ENCODE measurements around the gene IL3RA.
"Not testable (repeated sequence)": the region's sequence is repeated elsewhere in the genome, so short reads cannot be mapped to it uniquely, and the experiment has no call there.

The IL3RA gene

GRCh38 chrX:1300449-1300848, 36.1 kb upstream of the IL3RA start:
- no peak overlapping the region for H3K4me3 ChIP-seq (ENCODE audit: low read depth, low read length)
- ChIA-PET POLR2A (no interaction called here), CTCF (no interaction called here)
- no peak for TF ChIP-seq CTCF (IDR thresholded peaks at IDR 0.05; ENCODE audit: insufficient read depth, low read length, missing control alignments)
- DNase-seq (ENCODE audit: low read depth, low spot score), result no peak

GRCh38 chrX:1305411-1305810, 31.2 kb upstream of the IL3RA start:
- CTCF ChIA-PET, result no interaction called here
- POLR2A ChIA-PET, result no interaction called here
- DNase-seq (ENCODE audit: low read depth, low spot score), result no peak
- no peak for TF ChIP-seq CTCF (IDR thresholded peaks at IDR 0.05; ENCODE audit: insufficient read depth, low read length, missing control alignments)
- H3K4me3 ChIP-seq (ENCODE audit: low read depth, low read length), result no peak overlapping the region

GRCh38 chrX:1306909-1307625, 29.5 kb upstream of the IL3RA start:
- no peak overlapping the region for H3K4me3 ChIP-seq (ENCODE audit: low read depth, low read length)
- CTCF ChIA-PET, result no interaction called here
- POLR2A ChIA-PET, result no interaction called here
- no peak for DNase-seq (ENCODE audit: low read depth, low spot score)
- no peak for TF ChIP-seq CTCF (IDR thresholded peaks at IDR 0.05; ENCODE audit: insufficient read depth, low read length, missing control alignments)

GRCh38 chrX:1307626-1308340, 28.8 kb upstream of the IL3RA start:
- ChIA-PET CTCF (no interaction called here), POLR2A (no interaction called here)
- no peak for DNase-seq (ENCODE audit: low read depth, low spot score)
- TF ChIP-seq CTCF (IDR thresholded peaks at IDR 0.05; ENCODE audit: insufficient read depth, low read length, missing control alignments), result no peak
- no peak overlapping the region for H3K4me3 ChIP-seq (ENCODE audit: low read depth, low read length)

GRCh38 chrX:1308476-1308875, 28.1 kb upstream of the IL3RA start:
- CTCF ChIA-PET, result no interaction called here
- no peak for TF ChIP-seq CTCF (IDR thresholded peaks at IDR 0.05; ENCODE audit: insufficient read depth, low read length, missing control alignments)
- no peak for DNase-seq (ENCODE audit: low read depth, low spot score)
- no peak overlapping the region for H3K4me3 ChIP-seq (ENCODE audit: low read depth, low read length)
- POLR2A ChIA-PET, result no interaction called here

GRCh38 chrX:1308917-1309316, 27.7 kb upstream of the IL3RA start:
- POLR2A ChIA-PET; DNase-seq (ENCODE audit: low read depth, low spot score); CTCF ChIA-PET; H3K4me3 ChIP-seq (ENCODE audit: low read depth, low read length): not testable (repeated sequence)

GRCh38 chrX:1313788-1314187, 22.8 kb upstream of the IL3RA start:
- ChIA-PET CTCF (no interaction called here), POLR2A (no interaction called here)
- H3K4me3 ChIP-seq (ENCODE audit: low read depth, low read length), result no peak overlapping the region
- no peak for DNase-seq (ENCODE audit: low read depth, low spot score)
- no peak for TF ChIP-seq CTCF (IDR thresholded peaks at IDR 0.05; ENCODE audit: insufficient read depth, low read length, missing control alignments)
